Mesothelial cell of epicardium (in vitro differentiated cells): Measurements from ENCODE around the gene RALGDS. TPM values are rescaled to one million over a fixed set of nuclear protein-coding genes. Genes with fewer than 3 reads are reported as not detected.

Experiments
- DNase-seq, 2 experiments: peaks; one replicate each; pipeline ENCODE4 v3.0.0; 2021; ENCODE audit warnings: low spot score in 2 of 2; ENCODE audit not compliant: unreplicated experiment in 2 of 2
- H3K27ac Mint-ChIP-seq: 2 replicates; pipeline ENCODE4 v1.8.0; 2021; ENCODE audit warnings: mixed read lengths
- H3K27me3 Mint-ChIP-seq: 2 replicates; pipeline ENCODE4 v1.8.0; 2021; ENCODE audit warnings: low read depth, mixed read lengths
- H3K36me3 Mint-ChIP-seq: 2 replicates; pipeline ENCODE4 v1.8.0; 2021; ENCODE audit warnings: mixed read lengths
- H3K4me1 Mint-ChIP-seq: 2 replicates; pipeline ENCODE4 v1.8.0; 2021; ENCODE audit warnings: mixed read lengths
- H3K4me3 Mint-ChIP-seq: 2 replicates; pipeline ENCODE4 v1.8.0; 2021; ENCODE audit warnings: mild to moderate bottlenecking, moderate library complexity, mixed read lengths
- H3K9me3 Mint-ChIP-seq: 2 replicates; pipeline ENCODE4 v1.8.0; 2021; ENCODE audit warnings: mixed read lengths
- total RNA-seq: library from RNA; stranded (reverse); gene quantifications from 3 replicates; pipeline ENCODE4 v1.2.1, GENCODE V29; 2021
- TF ChIP-seq, protein P1 (sequence below): fragments of 200-600 bp; sonication (generic); IDR thresholded peaks from one replicate; pipeline ENCODE4 v1.5.0; 2021; ENCODE audit warnings: antibody characterized with exemption; ENCODE audit not compliant: unreplicated experiment

Gene RALGDS
- total RNA-seq, 1 donor from 2014 or later: 83.5 TPM

DNA sequence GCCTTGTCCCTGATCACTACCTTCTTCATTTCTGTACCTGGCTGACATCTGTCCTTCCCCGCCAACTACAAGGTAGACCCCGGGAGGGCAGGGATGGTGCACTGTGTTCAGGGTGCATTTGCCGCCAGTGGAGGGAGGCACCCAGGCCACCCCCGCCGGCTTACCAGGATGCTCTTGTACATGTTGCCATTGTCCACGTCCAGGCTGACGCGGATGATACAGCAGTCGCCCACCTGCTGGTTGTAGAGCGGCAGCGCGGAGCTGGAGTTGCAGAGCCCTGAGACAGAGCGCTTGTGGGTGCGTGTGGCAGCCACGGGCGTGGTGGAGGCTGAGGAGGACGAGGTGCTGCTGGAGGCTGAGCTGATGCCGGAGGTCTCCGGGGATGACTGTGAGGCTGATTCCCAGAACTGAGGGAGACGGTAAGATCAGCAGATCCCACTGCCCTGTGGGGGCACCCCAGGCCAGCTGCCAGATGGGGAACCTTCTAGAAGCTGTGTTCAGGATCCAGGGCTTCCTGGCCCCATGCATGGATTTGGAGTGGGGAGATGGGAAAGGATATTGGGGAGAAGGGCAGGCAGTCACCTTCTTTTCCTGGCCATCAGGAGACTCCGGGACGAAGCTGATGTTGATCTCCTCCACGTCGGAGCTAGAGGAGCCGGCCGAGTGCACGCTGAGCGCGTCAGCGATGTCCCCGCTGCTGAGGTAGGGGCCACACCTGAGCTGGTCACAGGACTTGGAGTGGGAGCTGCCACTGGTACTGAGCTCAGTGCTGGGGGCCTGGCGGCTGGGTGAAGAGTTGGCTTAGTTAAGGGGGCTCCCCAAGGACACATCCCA, 19.5 kb downstream of the RALGDS start:
- H3K27ac Mint-ChIP-seq: no peak overlapping the region
- TF ChIP-seq, protein P1, sequence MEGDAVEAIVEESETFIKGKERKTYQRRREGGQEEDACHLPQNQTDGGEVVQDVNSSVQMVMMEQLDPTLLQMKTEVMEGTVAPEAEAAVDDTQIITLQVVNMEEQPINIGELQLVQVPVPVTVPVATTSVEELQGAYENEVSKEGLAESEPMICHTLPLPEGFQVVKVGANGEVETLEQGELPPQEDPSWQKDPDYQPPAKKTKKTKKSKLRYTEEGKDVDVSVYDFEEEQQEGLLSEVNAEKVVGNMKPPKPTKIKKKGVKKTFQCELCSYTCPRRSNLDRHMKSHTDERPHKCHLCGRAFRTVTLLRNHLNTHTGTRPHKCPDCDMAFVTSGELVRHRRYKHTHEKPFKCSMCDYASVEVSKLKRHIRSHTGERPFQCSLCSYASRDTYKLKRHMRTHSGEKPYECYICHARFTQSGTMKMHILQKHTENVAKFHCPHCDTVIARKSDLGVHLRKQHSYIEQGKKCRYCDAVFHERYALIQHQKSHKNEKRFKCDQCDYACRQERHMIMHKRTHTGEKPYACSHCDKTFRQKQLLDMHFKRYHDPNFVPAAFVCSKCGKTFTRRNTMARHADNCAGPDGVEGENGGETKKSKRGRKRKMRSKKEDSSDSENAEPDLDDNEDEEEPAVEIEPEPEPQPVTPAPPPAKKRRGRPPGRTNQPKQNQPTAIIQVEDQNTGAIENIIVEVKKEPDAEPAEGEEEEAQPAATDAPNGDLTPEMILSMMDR: no peak
- peaks cover 50% of the 10 kb centered on the region for H3K36me3 Mint-ChIP-seq
- no peaks in the 10 kb centered on the region for H3K27me3 Mint-ChIP-seq
- H3K9me3 Mint-ChIP-seq: peaks cover 3% of the 10 kb centered on the region
- H3K4me1 Mint-ChIP-seq: no peaks in the 10 kb centered on the region
- H3K4me3 Mint-ChIP-seq: no peak overlapping the region
- no peak for DNase-seq

DNA sequence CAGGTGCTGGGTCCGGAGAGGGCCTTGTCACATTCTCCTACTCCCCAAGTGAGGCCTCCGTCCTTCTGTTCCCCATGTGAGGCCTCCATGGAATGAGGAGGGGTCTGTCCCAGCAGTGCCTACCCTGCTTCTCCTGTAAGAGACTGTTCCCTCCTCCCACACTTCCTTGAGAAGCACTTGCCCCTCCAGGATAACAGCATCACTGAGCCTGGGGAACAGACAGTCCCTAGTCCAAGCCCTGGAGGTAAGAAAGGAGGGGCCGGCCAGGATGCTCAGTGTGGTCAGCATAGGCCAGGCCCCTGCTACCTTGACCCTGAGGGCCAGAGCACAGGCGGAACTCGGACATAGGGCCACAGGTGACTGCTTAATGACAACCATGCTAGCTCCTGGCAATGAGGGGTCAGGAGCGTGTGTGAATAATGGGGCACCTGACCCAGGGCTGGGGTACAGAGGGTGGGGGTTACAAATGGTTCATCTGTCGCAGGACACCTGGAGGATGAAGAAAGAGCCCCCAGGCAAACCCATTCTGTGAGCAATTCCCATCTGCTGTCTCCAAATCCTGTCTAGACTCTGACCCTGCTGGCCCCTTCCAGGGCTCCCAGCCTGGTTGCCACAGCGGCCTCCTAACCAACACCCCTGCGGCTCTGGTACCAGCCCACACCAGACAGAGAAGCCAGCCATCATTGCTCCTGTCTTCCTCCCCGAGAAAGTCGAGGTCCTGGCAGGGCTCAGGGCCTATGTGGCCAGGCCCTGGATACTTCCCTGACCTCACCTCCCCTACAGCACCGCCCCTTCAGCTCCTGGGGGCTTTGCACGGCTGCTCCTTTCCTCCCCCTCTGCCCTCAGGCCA, 20.3 kb downstream of the RALGDS start:
- no peak overlapping the region for H3K27ac Mint-ChIP-seq
- no peaks in the 10 kb centered on the region for H3K27me3 Mint-ChIP-seq
- no peaks in the 10 kb centered on the region for H3K4me1 Mint-ChIP-seq
- TF ChIP-seq, protein P1: no peak
- peaks cover 12% of the 10 kb centered on the region for H3K9me3 Mint-ChIP-seq
- H3K4me3 Mint-ChIP-seq: no peak overlapping the region
- DNase-seq: no peak
- H3K36me3 Mint-ChIP-seq: peaks cover 55% of the 10 kb centered on the region

DNA sequence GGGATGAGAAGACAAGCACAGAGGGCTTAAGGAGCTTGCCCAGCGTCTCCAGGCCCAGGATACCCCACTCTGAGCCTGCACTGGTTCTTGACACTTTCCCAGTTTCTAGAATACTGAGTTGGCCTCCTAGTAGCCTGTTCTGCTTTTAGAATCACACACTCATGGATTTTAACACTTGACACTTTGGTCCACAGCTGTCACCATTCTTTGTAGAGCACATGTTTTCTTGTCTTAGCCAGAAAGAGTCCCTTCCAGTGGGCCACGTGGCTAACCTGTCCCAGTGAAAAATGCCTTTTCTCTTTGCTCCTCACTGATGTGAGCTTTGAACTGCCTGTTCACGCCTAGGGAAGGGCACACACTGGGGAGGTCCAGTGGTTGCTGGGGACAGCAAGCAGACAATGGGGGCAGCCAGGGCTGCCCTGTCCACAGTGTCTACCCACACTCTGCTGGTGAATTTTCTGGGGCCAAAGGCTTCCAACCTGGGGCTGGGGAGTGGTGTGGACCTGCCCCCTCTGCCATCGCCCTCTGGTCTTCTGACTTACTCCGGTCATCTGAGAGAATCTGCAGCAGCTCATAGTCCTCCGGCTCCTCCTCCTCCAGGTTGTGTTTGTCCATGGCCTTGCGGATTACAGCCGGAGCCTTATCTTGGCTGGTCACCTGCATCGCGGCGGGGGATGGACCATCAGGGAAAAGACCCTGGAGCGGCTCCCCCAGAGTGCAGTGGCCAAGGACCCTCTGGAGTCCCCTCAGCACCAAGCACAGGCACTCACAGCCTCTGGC, 21.1 kb downstream of the RALGDS start:
- DNase-seq: no peak
- Mint-ChIP-seq H3K27ac (no peak overlapping the region), H3K4me1 (no peaks in the 10 kb centered on the region), H3K9me3 (peaks cover 17% of the 10 kb centered on the region), H3K36me3 (peaks cover 62% of the 10 kb centered on the region), H3K4me3 (no peak overlapping the region), H3K27me3 (no peaks in the 10 kb centered on the region)
- TF ChIP-seq, protein P1: no peak

DNA sequence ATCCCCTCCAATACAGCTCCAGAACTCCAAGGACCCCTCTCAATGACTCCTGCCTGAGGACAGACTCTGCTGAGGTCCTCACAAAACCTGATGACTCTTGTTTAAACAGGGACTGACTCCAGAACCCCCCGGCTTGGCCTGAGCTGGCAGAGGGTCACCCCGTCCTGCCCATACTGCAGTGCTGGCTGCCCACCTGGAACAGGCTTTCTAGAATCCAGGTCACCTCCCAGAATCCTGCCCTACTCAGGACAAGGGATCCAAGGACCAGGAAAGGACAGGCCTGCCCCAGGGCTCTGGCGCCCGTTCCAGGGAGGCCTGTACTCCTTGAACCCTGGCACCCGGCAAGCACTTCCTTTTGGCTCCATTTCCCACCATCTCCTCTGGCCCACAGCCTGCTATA, 22.2 kb downstream of the RALGDS start:
- Mint-ChIP-seq H3K27me3 (no peaks in the 10 kb centered on the region), H3K27ac (no peak overlapping the region), H3K4me3 (no peak overlapping the region), H3K4me1 (no peaks in the 10 kb centered on the region), H3K9me3 (peaks cover 20% of the 10 kb centered on the region), H3K36me3 (peaks cover 65% of the 10 kb centered on the region)
- DNase-seq: no peak
- TF ChIP-seq, protein P1: no peak

DNA sequence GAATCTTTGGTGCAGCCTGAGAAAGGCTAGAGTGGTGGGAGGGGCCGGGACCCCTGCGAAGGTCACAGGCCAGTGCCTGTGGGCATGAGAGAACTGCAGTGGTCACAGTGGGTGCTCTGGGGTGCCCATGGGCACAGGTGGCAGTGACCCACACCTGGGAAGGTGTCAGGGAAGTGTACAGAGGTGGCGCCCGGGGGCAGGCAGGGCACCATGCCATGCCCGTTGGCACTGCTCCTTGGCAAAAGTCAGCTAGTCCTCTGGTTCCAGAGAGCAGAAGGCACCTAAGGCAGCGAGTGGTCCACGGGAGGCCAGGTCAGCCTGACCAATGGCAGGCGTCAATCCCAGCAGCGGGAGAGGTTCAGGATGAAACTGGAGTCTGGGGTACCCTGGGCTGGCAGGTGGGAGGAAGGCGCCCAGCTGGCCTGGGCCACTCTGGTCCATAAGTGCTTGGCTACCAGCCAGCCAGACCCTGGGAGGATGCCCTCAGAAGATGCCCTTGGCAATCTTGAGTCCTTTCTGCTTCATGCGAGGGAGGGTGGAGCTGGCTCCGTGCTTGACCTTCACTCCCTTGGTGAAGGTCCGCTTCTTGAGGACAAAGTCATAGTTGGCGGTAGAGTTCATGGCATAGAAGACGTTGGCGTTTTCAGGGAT, 22.8 kb downstream of the RALGDS start:
- TF ChIP-seq, protein P1: no peak
- DNase-seq: no peak
- Mint-ChIP-seq H3K9me3 (peaks cover 24% of the 10 kb centered on the region), H3K27me3 (no peaks in the 10 kb centered on the region), H3K4me1 (no peaks in the 10 kb centered on the region), H3K36me3 (peaks cover 69% of the 10 kb centered on the region), H3K4me3 (no peak overlapping the region), H3K27ac (no peak overlapping the region)
